ENCODE results near the gene HBS1L. TPM values are rescaled to one million over a fixed set of nuclear protein-coding genes. Genes with fewer than 3 reads are reported as not detected.

Gene HBS1L
- total and polyA plus RNA-seq, 9 of the 15 experiments (the other 6 are each of a cell fraction or from before 2014, with no cell fraction given) = 101 to 199 (median 145) TPM

- TF ChIP-seq HMG20A (CRISPR knock-in tag; conservative IDR thresholded peaks at IDR 0.05) (no peak), E2F3 (CRISPR knock-in tag; IDR thresholded peaks at IDR 0.05) (peak; percentile 53; the same call in 1 of the 2 replicates), XRCC4 (IDR thresholded peaks at IDR 0.05; ENCODE audit: extremely low read depth, insufficient read depth, insufficient read length) (no peak), NR2F6 (CRISPR knock-in tag; IDR thresholded peaks at IDR 0.05) (no peak), NFIC (IDR thresholded peaks at IDR 0.05) (peak; percentile 48), AFF1 (IDR thresholded peaks at IDR 0.05; ENCODE audit: low read depth in 1 of 2, partially characterized antibody in 2 of 2) (peak; percentile 41 to 60), SETDB1 (IDR thresholded peaks at IDR 0.05; ENCODE audit: low read length) (peak; percentile 97), LARP7 (IDR thresholded peaks at IDR 0.05) (0 out of 2 replicates have a peak, but pooled peaks have one; percentile 20), ELF2 (CRISPR knock-in tag; IDR thresholded peaks at IDR 0.05) (no peak), PKNOX1 (IDR thresholded peaks at IDR 0.05) (no peak), RBM14 (IDR thresholded peaks at IDR 0.05; ENCODE audit: borderline replicate concordance, insufficient read depth, low read depth, low read length) (no peak)
These were observed at the start of gene HBS1L (continued) for GRCh38 chr6:135054569-135055498.
